Measurements from ENCODE around the gene ZNF273.

ZNF273 gene

GRCh38 chr7:64965594-64965993 lies 62.5 kb downstream of the ZNF273 start:
- CTCF ChIA-PET = no interaction called here
- POLR2A ChIA-PET = no interaction called here

GRCh38 chr7:64978497-64979203 lies 75.6 kb downstream of the ZNF273 start:
- no CpG with 5 or more reads among the region's 5 CpGs for WGBS (ENCODE audit: insufficient coverage)

More at GRCh38 chr7:64965594-64965993, 62.5 kb downstream of the ZNF273 start:
- no peak for DNase-seq
- H3K4me3 ChIP-seq (ENCODE audit: control insufficient read depth in 1 of 7, extremely low read depth in 1 of 7, insufficient read depth in 4 of 7, low read depth in 2 of 7, low read length in 6 of 7) = no peak overlapping the region
- H3K27ac ChIP-seq (ENCODE audit: insufficient read depth in 1 of 2, low read depth in 1 of 2, low read length in 2 of 2, poor library complexity in 1 of 2, severe bottlenecking in 2 of 2) = no peak overlapping the region
- no peaks in the 10 kb centered on the region for H3K27me3 ChIP-seq (replicated peaks in 2 of 5; ENCODE audit: control insufficient read depth in 4 of 5, insufficient read depth in 5 of 5, low read length in 4 of 5)
- H3K9me3 ChIP-seq (ENCODE audit: control extremely low read depth in 1 of 5, control insufficient read depth in 4 of 5, insufficient read depth in 2 of 5, low read depth in 1 of 5, low read length in 4 of 5) = peaks cover 0 to 21% (median 2%) of the 10 kb centered on the region in 5 experiments
- H3K36me3 ChIP-seq (ENCODE audit: control insufficient read depth in 4 of 4, insufficient read depth in 4 of 4, low read length in 3 of 4) = no peaks in the 10 kb centered on the region
- no peaks in the 10 kb centered on the region for H3K4me1 ChIP-seq (ENCODE audit: control extremely low read depth in 1 of 4, control insufficient read depth in 4 of 4, insufficient read depth in 4 of 4, low read length in 3 of 4)

More at GRCh38 chr7:64978497-64979203, 75.6 kb downstream of the ZNF273 start:
- H3K36me3 ChIP-seq (ENCODE audit: control insufficient read depth in 4 of 4, insufficient read depth in 4 of 4, low read length in 3 of 4) = peaks cover 16 to 50% (median 27%) of the 10 kb centered on the region in 4 experiments
- H3K9me3 ChIP-seq (ENCODE audit: control extremely low read depth in 1 of 5, control insufficient read depth in 4 of 5, insufficient read depth in 2 of 5, low read depth in 1 of 5, low read length in 4 of 5) = peaks cover 15 to 79% (median 33%) of the 10 kb centered on the region in 5 experiments
- ChIA-PET POLR2A (no interaction called here), CTCF (interaction anchor here (0.7 to 1.0 kb wide), 2 partner anchors 11 to 19 kb away, joined by 3 read pairs; no protein-coding TSS in a partner anchor)
- no peaks in the 10 kb centered on the region for H3K4me1 ChIP-seq (ENCODE audit: control extremely low read depth in 1 of 4, control insufficient read depth in 4 of 4, insufficient read depth in 4 of 4, low read length in 3 of 4)
- H3K4me3 ChIP-seq (ENCODE audit: control insufficient read depth in 1 of 7, extremely low read depth in 1 of 7, insufficient read depth in 4 of 7, low read depth in 2 of 7, low read length in 6 of 7) = no peak overlapping the region
- H3K27me3 ChIP-seq (replicated peaks in 2 of 5; ENCODE audit: control insufficient read depth in 4 of 5, insufficient read depth in 5 of 5, low read length in 4 of 5) = no peaks in the 10 kb centered on the region
- H3K27ac ChIP-seq (ENCODE audit: insufficient read depth in 1 of 2, low read depth in 1 of 2, low read length in 2 of 2, poor library complexity in 1 of 2, severe bottlenecking in 2 of 2) = no peak overlapping the region
- DNase-seq = no peak

Measured in common myeloid progenitor, CD34-positive (primary cell).